Subcutaneous abdominal adipose tissue (tissue), 5 donors: ENCODE measurements around the gene CCDC14.
"Not testable (repeated sequence)": the region's sequence is repeated elsewhere in the genome, so short reads cannot be mapped to it uniquely, and the experiment has no call there.

Experiments
- H3K27ac ChIP-seq: one replicate; pipeline ENCODE4 v1.7.0; 2013; ENCODE audit warnings: low read depth, mild to moderate bottlenecking, inconsistent platforms, low read length, moderate library complexity
- H3K27me3 ChIP-seq, 5 donors: one replicate each; pipeline ENCODE4 v1.7.0; 2013; ENCODE audit warnings: low read length in 5 of 5, inconsistent platforms in 1 of 5; ENCODE audit not compliant: control insufficient read depth in 5 of 5, insufficient read depth in 4 of 5
- H3K36me3 ChIP-seq, 5 donors: one replicate each; pipeline ENCODE4 v1.7.0; 2013; ENCODE audit warnings: low read length in 5 of 5; ENCODE audit not compliant: control insufficient read depth in 5 of 5, insufficient read depth in 5 of 5
- H3K4me1 ChIP-seq, 5 donors: one replicate each; pipeline ENCODE4 v1.7.0; 2013; ENCODE audit warnings: low read length in 5 of 5, mild to moderate bottlenecking in 3 of 5, moderate library complexity in 1 of 5; ENCODE audit not compliant: control insufficient read depth in 5 of 5, insufficient read depth in 5 of 5
- H3K4me3 ChIP-seq, 5 donors: one replicate each; pipeline ENCODE4 v1.7.0; 2013; ENCODE audit warnings: low read length in 5 of 5, low read depth in 1 of 5
- H3K9ac ChIP-seq, 5 donors: one replicate each; pipeline ENCODE4 v1.7.0; 2013; ENCODE audit warnings: low read length in 5 of 5, mild to moderate bottlenecking in 4 of 5, moderate library complexity in 3 of 5
- H3K9me3 ChIP-seq, 5 donors: one replicate each; pipeline ENCODE4 v1.7.0; 2013; ENCODE audit warnings: low read length in 5 of 5; ENCODE audit not compliant: control insufficient read depth in 5 of 5
- donor health status: healthy.
- donor health status: healthy.
- donor health status: healthy.
- donor health status: healthy.
- donor health status: healthy.

The CCDC14 gene

DNA sequence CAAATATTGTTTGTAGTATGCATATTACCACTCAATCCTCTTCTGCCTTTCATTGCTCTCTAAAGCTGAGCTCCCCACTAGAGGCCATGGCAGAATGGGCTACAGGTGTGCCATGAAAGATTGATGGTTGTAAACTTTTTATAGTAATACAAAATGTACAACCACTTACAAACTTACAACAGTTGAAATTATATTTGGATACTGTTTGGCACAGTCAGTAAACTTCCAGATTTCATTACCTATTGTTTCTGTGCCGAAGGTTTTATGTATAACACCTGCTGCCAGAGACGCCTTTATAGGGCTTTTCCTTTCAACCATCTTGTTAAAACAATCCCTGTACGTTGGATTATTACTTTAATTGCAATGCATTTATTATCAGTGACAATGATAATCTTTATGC, 23.9 kb upstream of the CCDC14 start:
- peaks cover 0 to 9% (median 2%) of the 10 kb centered on the region in 5 donors for H3K27me3 ChIP-seq
- H3K9me3 ChIP-seq: peaks cover 0 to 2% (median 0%) of the 10 kb centered on the region in 5 donors
- H3K9ac ChIP-seq: no peak overlapping the region
- no peaks in the 10 kb centered on the region for H3K36me3 ChIP-seq
- no peak overlapping the region for H3K27ac ChIP-seq
- H3K4me1 ChIP-seq: peaks cover 0 to 4% (median 3%) of the 10 kb centered on the region in 5 donors
- H3K4me3 ChIP-seq: no peak overlapping the region

DNA sequence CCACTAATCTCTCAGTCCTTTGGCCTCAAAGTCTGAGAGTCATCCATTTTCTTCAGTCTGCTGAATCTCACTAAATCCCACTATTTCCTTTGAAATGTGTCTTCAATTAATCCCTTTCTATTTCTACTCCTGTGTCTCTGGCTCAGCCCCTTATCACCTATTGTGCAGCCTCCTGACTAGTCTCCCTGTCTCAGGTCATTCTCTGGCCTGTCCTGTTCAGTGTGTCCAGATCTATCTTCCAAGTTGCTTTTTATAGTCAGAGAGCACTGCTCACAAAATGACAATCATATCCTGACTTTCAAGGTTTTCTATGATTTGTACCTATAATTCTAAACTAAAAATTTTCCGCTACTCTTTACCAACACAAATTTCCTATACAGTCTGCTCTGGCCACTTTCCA, 23.3 kb upstream of the CCDC14 start:
- Histone ChIP-seq H3K9me3 (peaks cover 0 to 2% (median 0%) of the 10 kb centered on the region in 5 donors), H3K27ac (no peak overlapping the region), H3K36me3 (no peaks in the 10 kb centered on the region), H3K27me3 (peaks cover 0 to 9% (median 2%) of the 10 kb centered on the region in 5 donors), H3K9ac (no peak overlapping the region), H3K4me1 (peaks cover 0 to 5% (median 5%) of the 10 kb centered on the region in 5 donors), H3K4me3 (no peak overlapping the region)

DNA sequence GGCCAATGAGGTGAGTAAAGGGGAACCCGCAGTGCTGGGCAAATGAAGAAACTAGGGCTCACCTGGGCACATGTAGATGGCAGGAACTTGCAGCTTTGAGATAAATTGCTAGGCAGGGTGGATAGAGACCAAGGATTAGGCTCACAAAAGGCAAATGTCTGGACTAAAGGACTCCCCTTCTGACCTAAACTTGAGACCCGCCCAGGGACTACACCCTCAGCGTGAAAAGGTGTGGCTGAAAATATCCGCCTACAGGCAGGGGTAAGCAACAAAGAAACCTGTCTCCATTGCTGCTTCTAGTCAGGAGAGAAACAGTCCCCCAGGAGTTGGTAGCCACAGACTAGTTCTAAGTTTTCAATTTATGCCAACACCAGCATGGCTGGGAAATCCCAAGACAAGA, 20.3 kb upstream of the CCDC14 start:
- H3K4me3 ChIP-seq, H3K27ac ChIP-seq, H3K36me3 ChIP-seq, H3K9me3 ChIP-seq, H3K4me1 ChIP-seq, H3K9ac ChIP-seq, H3K27me3 ChIP-seq: not testable (repeated sequence)

DNA sequence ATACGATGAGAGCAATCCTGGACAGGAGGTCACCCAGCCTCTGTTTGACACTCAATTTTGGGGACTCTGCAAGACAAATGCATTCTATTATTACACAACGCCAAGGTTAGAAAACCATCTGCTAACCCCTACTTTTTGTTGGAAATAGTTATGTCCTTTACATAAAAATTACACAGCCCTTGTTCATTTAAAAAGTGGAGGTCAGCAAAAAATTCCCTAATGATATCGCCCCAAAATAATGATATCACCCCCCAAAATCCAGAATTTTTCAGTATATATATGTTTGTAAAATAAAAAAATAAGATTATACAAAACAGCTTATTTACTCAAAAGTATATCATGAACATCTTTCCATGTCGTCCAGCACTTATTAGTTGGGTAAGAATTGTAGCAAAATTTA, 19.5 kb upstream of the CCDC14 start:
- Histone ChIP-seq H3K4me1 (peaks cover 0 to 5% (median 5%) of the 10 kb centered on the region in 5 donors), H3K27me3 (peaks cover 0 to 4% (median 0%) of the 10 kb centered on the region in 5 donors), H3K4me3 (peak overlapping the region in 1 of 5 donors; percentile 47), H3K9ac (no peak overlapping the region), H3K9me3 (peaks cover 0 to 2% (median 0%) of the 10 kb centered on the region in 5 donors), H3K36me3 (no peaks in the 10 kb centered on the region), H3K27ac (no peak overlapping the region)

DNA sequence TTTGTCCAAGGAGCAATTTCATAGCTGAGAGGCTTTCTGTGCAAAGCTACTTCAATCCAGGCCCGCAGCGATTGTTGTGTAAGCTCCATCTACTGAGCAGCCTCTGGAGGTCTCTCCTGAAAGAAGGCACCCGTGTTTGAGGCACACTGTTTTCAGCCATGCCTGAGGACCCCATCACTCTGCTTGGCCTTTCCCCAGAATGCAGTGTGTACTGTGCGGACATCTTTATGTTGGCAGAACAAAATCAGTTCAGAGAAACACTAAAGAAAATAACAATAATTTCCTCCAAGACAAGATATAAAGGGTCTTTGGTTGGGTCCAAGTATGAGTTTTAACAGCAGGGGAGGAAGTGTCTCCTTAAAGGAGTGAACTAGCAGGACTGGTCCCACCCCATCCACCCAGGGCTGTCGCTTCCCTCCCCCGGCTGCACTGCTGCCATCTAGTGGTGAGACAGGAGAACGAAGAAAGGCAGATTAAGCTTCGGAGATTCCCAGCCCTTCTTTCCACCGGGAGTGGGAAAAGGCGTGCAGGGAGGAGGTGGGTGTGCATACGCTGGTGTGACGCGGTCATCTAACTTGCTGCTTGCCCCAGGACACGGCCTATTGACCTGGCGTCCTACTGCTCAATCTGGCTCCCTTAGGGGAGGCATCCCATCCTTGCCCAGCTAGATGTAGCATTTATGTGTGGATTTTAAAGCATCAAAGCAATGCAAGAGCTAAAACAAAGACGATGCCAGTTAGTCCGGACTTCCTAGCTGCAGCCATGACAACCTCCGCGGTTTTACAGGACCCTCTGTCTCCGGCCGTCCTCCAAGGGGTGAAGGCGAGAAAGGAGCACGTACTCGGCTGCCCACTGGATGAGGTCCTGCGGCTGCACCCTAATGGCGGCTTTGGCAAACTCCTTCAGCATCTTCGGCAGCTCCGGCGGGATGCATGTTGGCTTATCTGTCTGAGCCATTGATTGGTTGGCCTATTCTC, 18.8 kb upstream of the CCDC14 start:
- H3K9me3 ChIP-seq, H3K27ac ChIP-seq, H3K36me3 ChIP-seq, H3K9ac ChIP-seq, H3K4me1 ChIP-seq, H3K27me3 ChIP-seq: not testable (repeated sequence)
- peak overlapping the region; percentile 13 to 71 (median 47) for H3K4me3 ChIP-seq

DNA sequence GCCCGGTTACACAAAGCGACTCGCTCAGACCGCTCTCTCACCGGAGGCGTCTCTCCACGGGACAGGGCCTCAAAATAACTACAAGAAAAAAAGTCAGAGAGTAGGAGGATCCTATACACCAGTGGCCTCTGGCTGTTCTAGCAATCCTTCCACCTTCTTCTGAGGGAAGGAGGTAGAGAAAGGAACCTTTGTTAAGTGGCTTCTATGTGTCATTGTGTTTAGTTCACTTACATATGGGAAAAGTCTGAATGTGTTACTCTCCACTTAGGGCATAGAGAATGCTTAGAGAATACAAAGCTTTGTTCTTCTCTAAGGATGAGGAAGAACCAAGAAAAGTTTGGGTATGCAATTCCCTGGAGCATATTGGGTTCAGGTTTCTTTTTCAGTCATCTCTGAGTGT, 15.9 kb upstream of the CCDC14 start:
- H3K27me3 ChIP-seq, H3K36me3 ChIP-seq, H3K9ac ChIP-seq, H3K4me3 ChIP-seq, H3K27ac ChIP-seq, H3K4me1 ChIP-seq, H3K9me3 ChIP-seq: not testable (repeated sequence)

DNA sequence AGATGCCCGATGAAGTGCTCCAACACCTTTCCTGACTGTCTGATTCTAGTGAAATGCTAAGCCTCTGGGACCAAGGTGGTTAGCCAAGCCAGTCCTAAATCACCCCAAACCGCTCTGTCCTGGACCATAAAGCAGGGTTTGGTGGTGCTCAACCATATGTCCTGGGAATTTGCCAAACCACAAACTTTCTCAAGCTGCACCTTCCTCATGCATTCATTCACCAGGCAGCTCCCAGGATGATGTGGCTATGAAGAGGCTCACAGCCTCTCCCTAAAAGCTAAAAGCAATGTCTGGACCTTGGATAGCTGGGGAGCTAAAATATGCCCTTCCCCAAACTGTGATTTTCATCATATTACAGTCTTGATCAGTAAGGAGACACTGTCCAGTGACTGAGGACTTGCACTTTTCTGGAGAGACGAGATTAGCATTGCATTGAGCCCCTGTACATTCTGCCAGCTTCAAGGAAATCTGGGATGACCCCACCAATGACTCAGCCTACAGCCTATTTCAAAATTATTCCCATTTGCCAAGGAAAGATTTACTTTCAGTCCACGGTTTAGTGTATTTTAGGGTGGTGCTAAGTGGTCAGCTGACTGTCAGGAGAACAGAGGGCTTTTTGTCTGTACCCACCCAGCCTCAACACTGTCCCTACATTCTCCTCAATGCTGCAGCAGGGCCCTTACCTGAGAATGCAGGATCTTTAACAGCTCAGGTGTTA, 15.3 kb upstream of the CCDC14 start:
- not testable (repeated sequence) for H3K36me3 ChIP-seq, H3K4me1 ChIP-seq, H3K9me3 ChIP-seq, H3K27ac ChIP-seq, H3K27me3 ChIP-seq, H3K4me3 ChIP-seq, H3K9ac ChIP-seq

DNA sequence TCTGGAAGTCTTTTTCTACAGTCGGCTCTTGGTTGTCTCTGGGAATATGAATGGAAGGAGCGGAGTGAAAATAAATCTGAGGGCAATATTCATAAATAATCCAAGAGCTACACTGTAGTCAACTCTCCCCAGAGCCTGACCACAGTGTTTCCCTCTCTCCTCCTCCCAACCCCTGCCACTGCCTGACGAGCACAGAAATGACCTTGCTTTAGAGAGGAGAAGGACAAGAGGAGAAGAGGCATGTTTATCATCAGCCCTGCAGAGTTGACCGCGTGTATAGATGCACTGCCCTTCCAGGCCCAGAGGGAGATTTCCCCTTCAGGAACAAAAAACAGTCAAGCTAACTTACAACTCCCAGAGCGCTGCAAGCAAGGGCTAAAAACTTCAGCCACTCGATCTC, 14.0 kb upstream of the CCDC14 start:
- H3K9ac ChIP-seq, H3K36me3 ChIP-seq, H3K27ac ChIP-seq, H3K4me3 ChIP-seq, H3K4me1 ChIP-seq, H3K27me3 ChIP-seq, H3K9me3 ChIP-seq: not testable (repeated sequence)

DNA sequence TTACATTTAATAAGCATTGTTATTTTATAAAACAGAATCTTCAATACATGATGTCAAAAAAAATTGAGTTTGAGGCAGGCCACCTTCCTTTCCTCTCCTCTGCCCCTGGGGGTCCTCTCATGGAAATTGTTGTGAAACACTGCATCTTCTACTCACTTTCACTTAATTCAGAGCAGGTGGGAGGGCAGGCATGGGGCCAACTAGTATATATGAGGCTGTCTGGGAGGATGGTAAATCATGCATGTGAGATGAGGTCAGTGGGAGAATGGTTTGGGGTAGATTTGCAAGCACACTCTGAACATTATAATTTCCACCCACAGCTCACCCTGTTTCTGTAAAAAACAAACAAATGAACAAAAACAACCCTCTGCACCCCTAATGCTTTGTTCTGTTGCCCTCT, 10.4 kb upstream of the CCDC14 start:
- no peaks in the 10 kb centered on the region for H3K36me3 ChIP-seq
- H3K27me3 ChIP-seq: peaks cover 0 to 3% (median 0%) of the 10 kb centered on the region in 5 donors
- H3K4me3 ChIP-seq: no peak overlapping the region
- no peaks in the 10 kb centered on the region for H3K9me3 ChIP-seq
- H3K9ac ChIP-seq: no peak overlapping the region
- H3K27ac ChIP-seq: no peak overlapping the region
- no peaks in the 10 kb centered on the region for H3K4me1 ChIP-seq

DNA sequence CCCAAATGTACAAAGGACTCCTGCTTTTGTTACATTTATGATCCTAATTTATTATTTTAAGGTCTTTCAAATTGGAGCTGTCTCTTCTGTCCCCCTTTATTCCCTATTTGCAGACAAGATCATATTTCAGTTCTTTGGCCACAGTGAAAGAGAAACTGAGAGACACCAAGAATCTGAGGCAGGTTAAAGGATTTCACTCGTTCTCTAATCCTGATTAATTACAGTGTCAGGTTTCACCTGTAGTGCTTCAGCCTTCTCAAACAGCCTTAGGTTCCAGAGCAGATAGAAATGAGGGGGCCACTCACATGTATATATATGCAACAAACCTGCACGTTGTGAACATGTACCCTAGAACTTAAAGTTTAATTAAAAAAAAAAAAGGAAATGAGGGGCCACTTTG, 6.2 kb upstream of the CCDC14 start:
- H3K4me1 ChIP-seq, H3K9ac ChIP-seq, H3K4me3 ChIP-seq, H3K36me3 ChIP-seq, H3K27ac ChIP-seq, H3K27me3 ChIP-seq, H3K9me3 ChIP-seq: not testable (repeated sequence)
